ENCODE results near the gene LAMC2. TPM values are rescaled to one million over a fixed set of nuclear protein-coding genes. Genes with fewer than 3 reads are reported as not detected.

Gene LAMC2
- polyA plus RNA-seq, 3 donors = not detected

DNA sequence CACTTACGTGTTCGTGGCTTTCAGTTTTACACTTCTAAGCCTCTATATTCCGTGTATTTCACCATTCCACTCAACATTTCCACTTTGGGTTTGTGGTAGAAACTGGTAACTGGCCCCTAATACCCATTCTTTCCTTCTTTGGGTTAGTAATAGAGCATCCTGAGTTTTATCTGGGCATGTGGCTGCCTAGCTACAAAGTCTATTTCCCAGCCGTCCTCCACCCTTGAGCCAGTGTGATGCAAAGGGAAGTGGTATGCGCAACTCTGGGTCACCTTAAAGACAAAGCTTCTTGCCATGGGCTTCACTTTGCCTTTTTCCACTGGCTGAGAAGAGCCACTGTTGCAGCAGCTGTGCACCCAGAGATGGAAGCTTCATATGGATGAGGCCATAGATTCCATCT is 73.9 kb downstream of the LAMC2 start:
- 40% methylated on average over 2 of the region's 5 CpGs for WGBS (ENCODE audit: insufficient coverage)
- intact Hi-C loops (cut with micrococcal nuclease) = no loop called here
- no peak overlapping the region for H3K27ac ChIP-seq (ENCODE audit: low read depth in 1 of 2, low read length in 2 of 2)
- H3K9ac ChIP-seq (ENCODE audit: insufficient read depth, low read length, poor library complexity, severe bottlenecking) = no peak overlapping the region
- H3K9me3 ChIP-seq (replicated peaks in 1 of 2; ENCODE audit: control insufficient read depth in 1 of 2, insufficient read depth in 1 of 2, low read length in 2 of 2) = no peaks in the 10 kb centered on the region
- Mint-ChIP-seq H3K9me3 (peaks cover 0 to 11% (median 4%) of the 10 kb centered on the region in 7 donors), H3K4me1 (peaks cover 12% of the 10 kb centered on the region), H3K4me3 (no peak overlapping the region), H3K36me3 (no peaks in the 10 kb centered on the region), H3K27me3 (ENCODE audit: low read depth in 3 of 3) (peaks cover 4 to 19% (median 8%) of the 10 kb centered on the region in 3 donors), H3K27ac (peak overlapping the region in 1 of 7 donors; percentile 35)
- H4K20me1 ChIP-seq (ENCODE audit: insufficient read depth, low read length) = no peaks in the 10 kb centered on the region
- H3K4me3 ChIP-seq (replicated peaks in 1 of 3; ENCODE audit: low read depth in 2 of 3, low read length in 3 of 3) = no peak overlapping the region
- no peaks in the 10 kb centered on the region for H3K36me3 ChIP-seq (replicated peaks in 1 of 2; ENCODE audit: control insufficient read depth in 1 of 2, insufficient read depth in 2 of 2, low read length in 2 of 2)
- H2AFZ ChIP-seq (ENCODE audit: insufficient read depth, low read depth, low read length, poor library complexity, severe bottlenecking) = no peak overlapping the region
- H3K79me2 ChIP-seq (ENCODE audit: insufficient read depth, low read length) = no peaks in the 10 kb centered on the region
- H3K4me1 ChIP-seq (ENCODE audit: control insufficient read depth in 1 of 2, insufficient read depth in 2 of 2, low read length in 2 of 2) = peaks cover 0 to 10% of the 10 kb centered on the region in 2 donors
- DNase-seq = no peak
- H3K27me3 ChIP-seq (ENCODE audit: control insufficient read depth in 2 of 2, insufficient read depth in 2 of 2, low read length in 2 of 2) = no peaks in the 10 kb centered on the region
- TF ChIP-seq, protein P1, sequence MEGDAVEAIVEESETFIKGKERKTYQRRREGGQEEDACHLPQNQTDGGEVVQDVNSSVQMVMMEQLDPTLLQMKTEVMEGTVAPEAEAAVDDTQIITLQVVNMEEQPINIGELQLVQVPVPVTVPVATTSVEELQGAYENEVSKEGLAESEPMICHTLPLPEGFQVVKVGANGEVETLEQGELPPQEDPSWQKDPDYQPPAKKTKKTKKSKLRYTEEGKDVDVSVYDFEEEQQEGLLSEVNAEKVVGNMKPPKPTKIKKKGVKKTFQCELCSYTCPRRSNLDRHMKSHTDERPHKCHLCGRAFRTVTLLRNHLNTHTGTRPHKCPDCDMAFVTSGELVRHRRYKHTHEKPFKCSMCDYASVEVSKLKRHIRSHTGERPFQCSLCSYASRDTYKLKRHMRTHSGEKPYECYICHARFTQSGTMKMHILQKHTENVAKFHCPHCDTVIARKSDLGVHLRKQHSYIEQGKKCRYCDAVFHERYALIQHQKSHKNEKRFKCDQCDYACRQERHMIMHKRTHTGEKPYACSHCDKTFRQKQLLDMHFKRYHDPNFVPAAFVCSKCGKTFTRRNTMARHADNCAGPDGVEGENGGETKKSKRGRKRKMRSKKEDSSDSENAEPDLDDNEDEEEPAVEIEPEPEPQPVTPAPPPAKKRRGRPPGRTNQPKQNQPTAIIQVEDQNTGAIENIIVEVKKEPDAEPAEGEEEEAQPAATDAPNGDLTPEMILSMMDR (IDR thresholded peaks at IDR 0.05) = no peak
- no peak overlapping the region for H3K4me2 ChIP-seq (replicated peaks; ENCODE audit: extremely low read depth, low read length, poor library complexity, severe bottlenecking)

DNA sequence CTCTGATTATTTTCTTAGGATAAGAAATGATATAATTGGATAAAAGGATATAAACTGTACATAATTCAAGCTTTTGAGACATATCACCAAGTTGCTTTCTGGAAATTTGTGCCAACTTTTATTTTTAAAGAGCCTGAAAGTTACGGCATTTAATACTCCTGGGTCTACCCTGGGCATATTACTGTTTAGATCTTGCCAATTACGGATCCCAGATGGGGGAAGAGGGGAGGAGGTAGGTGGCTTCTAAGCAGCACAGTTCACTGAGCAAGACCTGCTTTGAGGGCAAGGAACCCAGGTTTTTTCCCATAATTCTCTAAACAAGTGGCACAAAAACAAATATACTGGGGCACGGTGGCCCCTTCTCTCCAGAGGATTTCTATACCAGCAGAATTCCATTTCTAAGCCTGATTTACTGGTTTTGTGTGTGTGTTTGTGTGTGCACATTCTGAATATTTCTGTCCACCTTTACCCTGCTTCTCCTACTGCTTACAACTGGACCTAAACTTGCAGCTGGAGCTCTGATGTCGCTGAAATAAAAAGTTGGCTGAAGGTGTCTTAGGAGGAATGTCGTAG is 76.7 kb downstream of the LAMC2 start:
- intact Hi-C loops (cut with micrococcal nuclease) = no loop called here
- TF ChIP-seq, protein P1 (IDR thresholded peaks at IDR 0.05) = no peak

More for the DNA sequence above, 76.7 kb downstream of the LAMC2 start:
- Mint-ChIP-seq H3K9me3 (no peaks in the 10 kb centered on the region), H3K4me3 (no peak overlapping the region), H3K27me3 (ENCODE audit: low read depth in 3 of 3) (peaks cover 4 to 17% (median 8%) of the 10 kb centered on the region in 3 donors), H3K4me1 (peaks cover 16% of the 10 kb centered on the region), H3K27ac (no peak overlapping the region), H3K36me3 (no peaks in the 10 kb centered on the region)
- no peak overlapping the region for H2AFZ ChIP-seq (ENCODE audit: insufficient read depth, low read depth, low read length, poor library complexity, severe bottlenecking)
- H3K27ac ChIP-seq (ENCODE audit: low read depth in 1 of 2, low read length in 2 of 2) = no peak overlapping the region
- H3K79me2 ChIP-seq (ENCODE audit: insufficient read depth, low read length) = no peaks in the 10 kb centered on the region
- no peak overlapping the region for H3K4me3 ChIP-seq (replicated peaks in 1 of 3; ENCODE audit: low read depth in 2 of 3, low read length in 3 of 3)
- H3K4me1 ChIP-seq (ENCODE audit: control insufficient read depth in 1 of 2, insufficient read depth in 2 of 2, low read length in 2 of 2) = peaks cover 0 to 10% of the 10 kb centered on the region in 2 donors
- H3K9me3 ChIP-seq (replicated peaks in 1 of 2; ENCODE audit: control insufficient read depth in 1 of 2, insufficient read depth in 1 of 2, low read length in 2 of 2) = no peaks in the 10 kb centered on the region
- H3K36me3 ChIP-seq (replicated peaks in 1 of 2; ENCODE audit: control insufficient read depth in 1 of 2, insufficient read depth in 2 of 2, low read length in 2 of 2) = no peaks in the 10 kb centered on the region
- DNase-seq = no peak
- no peaks in the 10 kb centered on the region for H3K27me3 ChIP-seq (ENCODE audit: control insufficient read depth in 2 of 2, insufficient read depth in 2 of 2, low read length in 2 of 2)
- no peaks in the 10 kb centered on the region for H4K20me1 ChIP-seq (ENCODE audit: insufficient read depth, low read length)
- WGBS (ENCODE audit: insufficient coverage) = 100% methylated on average over 1 of the region's 5 CpGs
- H3K4me2 ChIP-seq (replicated peaks; ENCODE audit: extremely low read depth, low read length, poor library complexity, severe bottlenecking) = no peak overlapping the region
- no peak overlapping the region for H3K9ac ChIP-seq (ENCODE audit: insufficient read depth, low read length, poor library complexity, severe bottlenecking)
